Measurements from ENCODE around the gene ORM1. TPM values are rescaled to one million over a fixed set of nuclear protein-coding genes. Genes with fewer than 3 reads are reported as not detected.

ORM1 gene
- total and polyA plus RNA-seq, 2 of the 8 experiments (the other 6 are each of a cell fraction or from before 2014, with no cell fraction given) = 0.32 TPM; not detected in 1

DNA sequence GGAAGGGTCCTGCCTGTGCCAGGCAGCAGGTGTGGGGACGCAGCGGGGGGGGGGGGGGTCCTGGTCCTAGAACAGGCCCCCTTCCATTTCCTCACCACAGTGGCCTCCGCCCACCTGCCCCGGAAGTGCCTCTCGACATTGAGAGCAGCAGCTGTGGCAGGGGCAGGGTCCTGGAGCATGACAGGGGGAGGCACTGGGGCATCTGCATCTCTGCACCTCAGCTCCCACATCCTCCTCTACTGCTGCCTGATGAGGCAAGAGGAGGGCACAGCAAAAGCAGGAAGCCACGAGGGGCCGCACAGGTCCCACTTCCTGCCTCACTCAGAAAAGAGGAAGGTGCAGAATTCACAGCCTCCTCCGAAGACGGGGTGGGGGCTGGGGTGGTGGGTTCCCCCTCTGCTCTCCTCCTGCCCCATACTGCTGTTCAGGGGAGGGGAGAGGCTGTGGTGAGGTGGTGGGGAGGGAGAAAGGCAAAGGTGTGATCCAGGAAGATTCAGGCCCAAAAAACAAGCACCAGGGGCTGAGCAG, 50.1 kb downstream of the ORM1 start (continued):
- TF ChIP-seq, protein P1, sequence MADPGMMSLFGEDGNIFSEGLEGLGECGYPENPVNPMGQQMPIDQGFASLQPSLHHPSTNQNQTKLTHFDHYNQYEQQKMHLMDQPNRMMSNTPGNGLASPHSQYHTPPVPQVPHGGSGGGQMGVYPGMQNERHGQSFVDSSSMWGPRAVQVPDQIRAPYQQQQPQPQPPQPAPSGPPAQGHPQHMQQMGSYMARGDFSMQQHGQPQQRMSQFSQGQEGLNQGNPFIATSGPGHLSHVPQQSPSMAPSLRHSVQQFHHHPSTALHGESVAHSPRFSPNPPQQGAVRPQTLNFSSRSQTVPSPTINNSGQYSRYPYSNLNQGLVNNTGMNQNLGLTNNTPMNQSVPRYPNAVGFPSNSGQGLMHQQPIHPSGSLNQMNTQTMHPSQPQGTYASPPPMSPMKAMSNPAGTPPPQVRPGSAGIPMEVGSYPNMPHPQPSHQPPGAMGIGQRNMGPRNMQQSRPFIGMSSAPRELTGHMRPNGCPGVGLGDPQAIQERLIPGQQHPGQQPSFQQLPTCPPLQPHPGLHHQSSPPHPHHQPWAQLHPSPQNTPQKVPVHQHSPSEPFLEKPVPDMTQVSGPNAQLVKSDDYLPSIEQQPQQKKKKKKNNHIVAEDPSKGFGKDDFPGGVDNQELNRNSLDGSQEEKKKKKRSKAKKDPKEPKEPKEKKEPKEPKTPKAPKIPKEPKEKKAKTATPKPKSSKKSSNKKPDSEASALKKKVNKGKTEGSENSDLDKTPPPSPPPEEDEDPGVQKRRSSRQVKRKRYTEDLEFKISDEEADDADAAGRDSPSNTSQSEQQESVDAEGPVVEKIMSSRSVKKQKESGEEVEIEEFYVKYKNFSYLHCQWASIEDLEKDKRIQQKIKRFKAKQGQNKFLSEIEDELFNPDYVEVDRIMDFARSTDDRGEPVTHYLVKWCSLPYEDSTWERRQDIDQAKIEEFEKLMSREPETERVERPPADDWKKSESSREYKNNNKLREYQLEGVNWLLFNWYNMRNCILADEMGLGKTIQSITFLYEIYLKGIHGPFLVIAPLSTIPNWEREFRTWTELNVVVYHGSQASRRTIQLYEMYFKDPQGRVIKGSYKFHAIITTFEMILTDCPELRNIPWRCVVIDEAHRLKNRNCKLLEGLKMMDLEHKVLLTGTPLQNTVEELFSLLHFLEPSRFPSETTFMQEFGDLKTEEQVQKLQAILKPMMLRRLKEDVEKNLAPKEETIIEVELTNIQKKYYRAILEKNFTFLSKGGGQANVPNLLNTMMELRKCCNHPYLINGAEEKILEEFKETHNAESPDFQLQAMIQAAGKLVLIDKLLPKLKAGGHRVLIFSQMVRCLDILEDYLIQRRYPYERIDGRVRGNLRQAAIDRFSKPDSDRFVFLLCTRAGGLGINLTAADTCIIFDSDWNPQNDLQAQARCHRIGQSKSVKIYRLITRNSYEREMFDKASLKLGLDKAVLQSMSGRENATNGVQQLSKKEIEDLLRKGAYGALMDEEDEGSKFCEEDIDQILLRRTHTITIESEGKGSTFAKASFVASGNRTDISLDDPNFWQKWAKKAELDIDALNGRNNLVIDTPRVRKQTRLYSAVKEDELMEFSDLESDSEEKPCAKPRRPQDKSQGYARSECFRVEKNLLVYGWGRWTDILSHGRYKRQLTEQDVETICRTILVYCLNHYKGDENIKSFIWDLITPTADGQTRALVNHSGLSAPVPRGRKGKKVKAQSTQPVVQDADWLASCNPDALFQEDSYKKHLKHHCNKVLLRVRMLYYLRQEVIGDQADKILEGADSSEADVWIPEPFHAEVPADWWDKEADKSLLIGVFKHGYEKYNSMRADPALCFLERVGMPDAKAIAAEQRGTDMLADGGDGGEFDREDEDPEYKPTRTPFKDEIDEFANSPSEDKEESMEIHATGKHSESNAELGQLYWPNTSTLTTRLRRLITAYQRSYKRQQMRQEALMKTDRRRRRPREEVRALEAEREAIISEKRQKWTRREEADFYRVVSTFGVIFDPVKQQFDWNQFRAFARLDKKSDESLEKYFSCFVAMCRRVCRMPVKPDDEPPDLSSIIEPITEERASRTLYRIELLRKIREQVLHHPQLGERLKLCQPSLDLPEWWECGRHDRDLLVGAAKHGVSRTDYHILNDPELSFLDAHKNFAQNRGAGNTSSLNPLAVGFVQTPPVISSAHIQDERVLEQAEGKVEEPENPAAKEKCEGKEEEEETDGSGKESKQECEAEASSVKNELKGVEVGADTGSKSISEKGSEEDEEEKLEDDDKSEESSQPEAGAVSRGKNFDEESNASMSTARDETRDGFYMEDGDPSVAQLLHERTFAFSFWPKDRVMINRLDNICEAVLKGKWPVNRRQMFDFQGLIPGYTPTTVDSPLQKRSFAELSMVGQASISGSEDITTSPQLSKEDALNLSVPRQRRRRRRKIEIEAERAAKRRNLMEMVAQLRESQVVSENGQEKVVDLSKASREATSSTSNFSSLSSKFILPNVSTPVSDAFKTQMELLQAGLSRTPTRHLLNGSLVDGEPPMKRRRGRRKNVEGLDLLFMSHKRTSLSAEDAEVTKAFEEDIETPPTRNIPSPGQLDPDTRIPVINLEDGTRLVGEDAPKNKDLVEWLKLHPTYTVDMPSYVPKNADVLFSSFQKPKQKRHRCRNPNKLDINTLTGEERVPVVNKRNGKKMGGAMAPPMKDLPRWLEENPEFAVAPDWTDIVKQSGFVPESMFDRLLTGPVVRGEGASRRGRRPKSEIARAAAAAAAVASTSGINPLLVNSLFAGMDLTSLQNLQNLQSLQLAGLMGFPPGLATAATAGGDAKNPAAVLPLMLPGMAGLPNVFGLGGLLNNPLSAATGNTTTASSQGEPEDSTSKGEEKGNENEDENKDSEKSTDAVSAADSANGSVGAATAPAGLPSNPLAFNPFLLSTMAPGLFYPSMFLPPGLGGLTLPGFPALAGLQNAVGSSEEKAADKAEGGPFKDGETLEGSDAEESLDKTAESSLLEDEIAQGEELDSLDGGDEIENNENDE (IDR thresholded peaks at IDR 0.05; ENCODE audit: insufficient replicate concordance, low read length) = no peak
- TF ChIP-seq RNF2 (IDR thresholded peaks at IDR 0.05; ENCODE audit: borderline replicate concordance, low read depth, low read length, missing control alignments, poor library complexity, severe bottlenecking) (no peak), SP2 (IDR thresholded peaks at IDR 0.05; ENCODE audit: low read length) (no peak), RAD21 (IDR thresholded peaks at IDR 0.05 in 1 of 2, conservative IDR thresholded peaks at IDR 0.05 in 1 of 2; ENCODE audit: low read depth in 2 of 2, low read length in 2 of 2) (no peak), EP300 (IDR thresholded peaks at IDR 0.05; ENCODE audit: borderline replicate concordance in 1 of 2, low read depth in 2 of 2, low read length in 2 of 2) (no peak), CREB1 (IDR thresholded peaks at IDR 0.05) (no peak), HDAC2 (IDR thresholded peaks at IDR 0.05; ENCODE audit: borderline replicate concordance in 1 of 2, low read depth in 2 of 2, low read length in 2 of 2) (no peak), POU5F1 (IDR thresholded peaks at IDR 0.05; ENCODE audit: low read depth, low read length) (no peak), CEBPB (IDR thresholded peaks at IDR 0.05; ENCODE audit: low read depth, low read length) (no peak), SIX5 (IDR thresholded peaks at IDR 0.05; ENCODE audit: low read depth, low read length) (no peak)

Data from H1 (cell line).